NCI-H1092 (cell line): Measurements from ENCODE around the gene ZW10.
"Not testable (repeated sequence)": the region's sequence is repeated elsewhere in the genome, so short reads cannot be mapped to it uniquely, and the experiment has no call there.

Experiments used
- DNase-seq: peaks from one replicate; lab custom pipeline; 2025; lab: John Stamatoyannopoulos, UW

The ZW10 gene

GRCh38 chr11:113760241-113760640 is 13.3 kb downstream of the ZW10 start:
- no peak for DNase-seq

- no peak for DNase-seq
Measured at GRCh38 chr11:113752932-113753331, 20.6 kb downstream of the ZW10 start.

- DNase-seq = no peak
Measured at GRCh38 chr11:113736323-113736722, 37.2 kb downstream of the ZW10 start.

- no peak for DNase-seq
Measured at GRCh38 chr11:113732092-113732491, 41.4 kb downstream of the ZW10 start.

GRCh38 chr11:113730887-113731726 is 42.4 kb downstream of the ZW10 start:
- DNase-seq = peak; percentile 54

GRCh38 chr11:113729456-113729855 is 44.0 kb downstream of the ZW10 start:
- DNase-seq = no peak

- DNase-seq = no peak
Measured at GRCh38 chr11:113728814-113729213, 44.7 kb downstream of the ZW10 start.

- no peak for DNase-seq
Measured at GRCh38 chr11:113725913-113726312, 47.6 kb downstream of the ZW10 start.

- no peak for DNase-seq
Measured at GRCh38 chr11:113725407-113725806, 48.1 kb downstream of the ZW10 start.

- DNase-seq = no peak
Measured at GRCh38 chr11:113724778-113725177, 48.7 kb downstream of the ZW10 start.

GRCh38 chr11:113723787-113724186 is 49.7 kb downstream of the ZW10 start:
- no peak for DNase-seq

GRCh38 chr11:113722934-113723333 is 50.6 kb downstream of the ZW10 start:
- DNase-seq = no peak

- no peak for DNase-seq
Measured at GRCh38 chr11:113722221-113722620, 51.3 kb downstream of the ZW10 start.

GRCh38 chr11:113721462-113722066 is 51.9 kb downstream of the ZW10 start:
- no peak for DNase-seq

GRCh38 chr11:113720478-113720877 is 53.0 kb downstream of the ZW10 start:
- not testable (repeated sequence) for DNase-seq

- DNase-seq = no peak
Measured at GRCh38 chr11:113715882-113716625, 57.4 kb downstream of the ZW10 start.

GRCh38 chr11:113715273-113715672 is 58.2 kb downstream of the ZW10 start:
- no peak for DNase-seq

GRCh38 chr11:113710989-113711388 is 62.5 kb downstream of the ZW10 start:
- no peak for DNase-seq

- no peak for DNase-seq
Measured at GRCh38 chr11:113705871-113706655, 67.4 kb downstream of the ZW10 start, which contains the start of gene TMPRSS5. TMPRSS5 (minus strand) TSS chr11:113706308; CDS start chr11:113706224, 84 bp downstream.

- DNase-seq = not testable (repeated sequence)
Measured at GRCh38 chr11:113703551-113703950, 69.9 kb downstream of the ZW10 start.

- DNase-seq = no peak
Measured at GRCh38 chr11:113701491-113701890, 72.0 kb downstream of the ZW10 start.

GRCh38 chr11:113698515-113698914 is 75.0 kb downstream of the ZW10 start:
- DNase-seq = no peak
